Colonic mucosa (tissue), 4 donors: Measurements from ENCODE around the gene CROCC2. TPM values are rescaled to one million over a fixed set of nuclear protein-coding genes. Genes with fewer than 3 reads are reported as not detected.

ENCODE experiments used
- DNase-seq: peaks from one replicate; pipeline ENCODE4 v3.0.0-alpha.2; 2020
- H3K27ac ChIP-seq: fragments of 200-600 bp; one replicate; pipeline ENCODE4 v1.8.0; 2021
- H3K27me3 ChIP-seq: fragments of 200-600 bp; one replicate; pipeline ENCODE4 v1.8.0; 2021
- H3K36me3 ChIP-seq: fragments of 200-600 bp; one replicate; pipeline ENCODE4 v1.8.0; 2021
- H3K4me1 ChIP-seq: fragments of 200-600 bp; one replicate; pipeline ENCODE4 v1.8.0; 2021; ENCODE audit warnings: mild to moderate bottlenecking
- H3K4me3 ChIP-seq: fragments of 200-600 bp; one replicate; pipeline ENCODE4 v1.8.0; 2021
- H3K9ac ChIP-seq, 2 donors: one replicate each; pipeline ENCODE4 v1.7.0; 2013; ENCODE audit warnings: control low read depth in 2 of 2, low read depth in 2 of 2, low read length in 2 of 2
- H3K9me3 ChIP-seq: fragments of 200-600 bp; one replicate; pipeline ENCODE4 v1.8.0; 2021
- intact Hi-C: fragments of 100-400 bp; cut with DNase I; formaldehyde crosslinking; loops from one replicate; pipeline ENCODE4 v1.14.1; 2022
- total RNA-seq, 2 donors: library from RNA; stranded (reverse); fragmentation: NEBNext Ultra II Directional in 1 of 2; extraction: Animal tissue kit (Norgen Biotek cat#: 25700) in 1 of 2; gene quantifications; one replicate each; pipeline ENCODE4 v1.2.1, GENCODE V29; 2021
- TF ChIP-seq, protein P1 (sequence below): fragments of 200-600 bp; IDR thresholded peaks from one replicate; pipeline ENCODE4 v1.8.0; 2022; ENCODE audit warnings: antibody characterized with exemption, mild to moderate bottlenecking
- donor health status: healthy.
- donor health status: DM: no; HTN: no; CAD: no.
- donor health status: DM: no; HTN: no; CAD: no.

Gene CROCC2
- total RNA-seq, 2 donors from 2014 or later = 0.05 TPM; not detected in 1

DNA sequence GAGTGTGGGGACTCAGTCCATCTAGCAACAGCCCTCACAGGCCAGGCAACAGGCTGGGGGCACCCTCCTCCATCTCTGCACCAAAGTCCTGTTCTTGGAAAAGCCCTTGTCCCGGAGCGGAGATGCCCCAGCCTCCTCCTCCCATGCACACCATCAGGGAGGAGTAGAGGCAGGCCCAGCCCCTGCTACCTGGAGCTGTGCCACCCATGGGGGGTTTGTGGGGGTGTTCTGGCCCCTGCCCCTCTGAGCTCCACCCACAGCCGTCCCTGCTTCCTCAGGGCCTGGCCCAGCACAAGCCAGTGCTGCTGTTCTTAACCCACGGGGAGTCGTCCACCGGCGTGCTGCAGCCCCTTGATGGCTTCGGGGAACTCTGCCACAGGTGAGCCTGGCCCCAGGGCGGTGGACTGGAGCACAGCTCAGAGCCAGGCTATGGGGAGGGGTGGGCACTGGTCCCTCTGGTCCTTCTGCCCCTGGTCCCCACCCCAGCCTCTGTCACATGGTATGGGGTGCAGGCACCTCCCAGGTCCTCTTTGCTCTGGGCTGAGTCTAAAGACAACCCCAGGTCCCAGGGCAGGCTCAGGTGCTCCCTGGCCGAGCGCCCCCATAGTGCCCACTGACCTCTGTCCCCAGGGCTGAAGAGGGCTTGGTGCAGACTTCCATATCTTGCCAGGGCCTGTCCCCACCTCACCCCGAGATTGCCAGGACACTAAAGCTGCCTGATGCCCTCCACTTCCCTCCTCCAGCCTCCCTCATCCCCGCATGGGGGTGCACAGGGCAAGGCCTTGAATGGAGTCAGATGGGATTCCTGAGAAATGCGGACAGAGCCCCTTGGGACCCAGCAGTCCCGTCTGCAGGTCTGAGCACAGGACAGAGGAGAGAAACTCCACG lies 34.8 kb upstream of the CROCC2 start:
- intact Hi-C loops = no loop called here
- H3K36me3 ChIP-seq = no peaks in the 10 kb centered on the region
- no peaks in the 10 kb centered on the region for H3K9me3 ChIP-seq
- H3K27ac ChIP-seq = no peak overlapping the region
- TF ChIP-seq, protein P1, sequence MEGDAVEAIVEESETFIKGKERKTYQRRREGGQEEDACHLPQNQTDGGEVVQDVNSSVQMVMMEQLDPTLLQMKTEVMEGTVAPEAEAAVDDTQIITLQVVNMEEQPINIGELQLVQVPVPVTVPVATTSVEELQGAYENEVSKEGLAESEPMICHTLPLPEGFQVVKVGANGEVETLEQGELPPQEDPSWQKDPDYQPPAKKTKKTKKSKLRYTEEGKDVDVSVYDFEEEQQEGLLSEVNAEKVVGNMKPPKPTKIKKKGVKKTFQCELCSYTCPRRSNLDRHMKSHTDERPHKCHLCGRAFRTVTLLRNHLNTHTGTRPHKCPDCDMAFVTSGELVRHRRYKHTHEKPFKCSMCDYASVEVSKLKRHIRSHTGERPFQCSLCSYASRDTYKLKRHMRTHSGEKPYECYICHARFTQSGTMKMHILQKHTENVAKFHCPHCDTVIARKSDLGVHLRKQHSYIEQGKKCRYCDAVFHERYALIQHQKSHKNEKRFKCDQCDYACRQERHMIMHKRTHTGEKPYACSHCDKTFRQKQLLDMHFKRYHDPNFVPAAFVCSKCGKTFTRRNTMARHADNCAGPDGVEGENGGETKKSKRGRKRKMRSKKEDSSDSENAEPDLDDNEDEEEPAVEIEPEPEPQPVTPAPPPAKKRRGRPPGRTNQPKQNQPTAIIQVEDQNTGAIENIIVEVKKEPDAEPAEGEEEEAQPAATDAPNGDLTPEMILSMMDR = no peak
- peaks cover 13% of the 10 kb centered on the region for H3K4me1 ChIP-seq
- no peak overlapping the region for H3K4me3 ChIP-seq
- no peak overlapping the region for H3K9ac ChIP-seq
- H3K27me3 ChIP-seq = no peaks in the 10 kb centered on the region
- no peak for DNase-seq

DNA sequence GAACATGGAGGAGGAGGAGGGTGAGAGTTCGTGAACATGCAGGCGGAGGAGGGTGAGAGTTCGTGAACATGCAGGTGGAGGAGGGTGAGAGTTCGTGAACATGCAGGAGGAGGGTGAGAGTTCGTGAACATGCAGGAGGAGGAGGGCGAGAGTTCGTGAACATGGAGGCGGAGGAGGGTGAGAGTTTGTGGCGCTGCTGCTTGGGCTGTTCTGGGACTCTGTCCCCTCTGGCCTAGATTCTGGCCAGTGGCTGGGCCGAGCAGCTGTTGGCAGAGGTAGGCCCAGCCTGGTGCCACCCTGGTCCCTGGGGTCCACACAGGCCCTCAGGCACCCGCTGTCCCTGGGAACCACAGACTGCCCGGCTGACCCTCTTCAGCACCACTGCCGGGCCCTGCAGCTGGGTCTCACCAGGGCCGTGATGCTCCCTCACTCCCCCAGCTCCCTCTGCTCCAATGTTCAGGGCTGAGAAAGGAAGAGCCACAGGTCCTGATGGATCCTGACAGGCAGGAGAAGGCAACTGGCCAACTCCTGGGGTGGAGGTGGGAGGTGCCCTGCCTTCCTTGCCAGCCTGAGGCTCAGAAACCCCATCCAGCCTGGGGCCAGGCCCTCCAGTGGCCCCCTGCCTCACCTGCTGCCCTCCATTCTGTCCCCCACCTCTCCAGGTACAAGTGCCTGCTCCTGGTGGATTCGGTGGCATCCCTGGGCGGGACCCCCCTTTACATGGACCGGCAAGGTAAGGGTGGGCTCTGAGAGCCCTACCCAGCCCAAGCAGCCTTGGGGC lies 33.6 kb upstream of the CROCC2 start:
- no peak overlapping the region for H3K27ac ChIP-seq
- no peak for DNase-seq
- no peak overlapping the region for H3K9ac ChIP-seq
- TF ChIP-seq, protein P1 = no peak
- H3K9me3 ChIP-seq = no peaks in the 10 kb centered on the region
- intact Hi-C loops = no loop called here
- no peaks in the 10 kb centered on the region for H3K27me3 ChIP-seq
- H3K4me3 ChIP-seq = no peak overlapping the region
- H3K36me3 ChIP-seq = no peaks in the 10 kb centered on the region
- H3K4me1 ChIP-seq = peaks cover 19% of the 10 kb centered on the region

DNA sequence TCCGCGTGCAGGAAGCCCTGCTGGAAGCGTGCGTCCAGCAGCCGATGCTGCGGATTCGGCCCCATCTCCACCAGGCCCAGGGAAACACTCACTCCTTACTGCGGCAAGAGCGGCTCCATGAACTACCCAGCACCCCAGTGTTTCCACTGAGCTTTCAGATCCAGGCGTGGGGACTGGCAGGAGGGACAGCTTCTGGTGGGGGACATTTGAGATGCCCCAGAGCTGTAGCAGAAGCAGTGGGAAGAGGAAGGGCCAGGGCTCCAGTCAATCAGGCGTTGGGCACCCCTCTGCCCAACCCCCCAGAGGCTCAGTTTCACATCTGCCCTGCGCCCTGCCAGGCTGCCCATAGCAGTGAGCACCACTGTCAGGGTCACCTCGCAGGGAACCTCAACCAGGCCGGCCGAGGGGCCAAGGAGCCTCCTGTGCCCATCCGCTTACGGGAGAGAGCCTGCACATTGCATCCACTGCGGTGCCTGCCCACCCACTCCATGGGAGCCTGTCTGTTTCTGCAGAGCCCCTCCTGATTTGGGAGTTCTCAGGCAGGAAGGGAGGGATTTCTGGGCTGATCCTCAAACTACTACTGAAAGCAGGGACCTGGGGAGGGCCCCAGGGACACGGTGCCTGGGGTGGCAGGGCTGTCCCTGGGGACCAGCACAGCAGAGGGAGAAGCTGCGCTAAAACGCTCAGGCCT lies 32.9 kb upstream of the CROCC2 start:
- intact Hi-C loops = no loop called here
- no peaks in the 10 kb centered on the region for H3K36me3 ChIP-seq
- no peaks in the 10 kb centered on the region for H3K9me3 ChIP-seq
- H3K27ac ChIP-seq = no peak overlapping the region
- no peaks in the 10 kb centered on the region for H3K27me3 ChIP-seq
- TF ChIP-seq, protein P1 = no peak
- H3K4me1 ChIP-seq = peaks cover 19% of the 10 kb centered on the region
- H3K9ac ChIP-seq = peak overlapping the region in 1 of 2 donors; percentile 34
- no peak for DNase-seq
- H3K4me3 ChIP-seq = no peak overlapping the region

DNA sequence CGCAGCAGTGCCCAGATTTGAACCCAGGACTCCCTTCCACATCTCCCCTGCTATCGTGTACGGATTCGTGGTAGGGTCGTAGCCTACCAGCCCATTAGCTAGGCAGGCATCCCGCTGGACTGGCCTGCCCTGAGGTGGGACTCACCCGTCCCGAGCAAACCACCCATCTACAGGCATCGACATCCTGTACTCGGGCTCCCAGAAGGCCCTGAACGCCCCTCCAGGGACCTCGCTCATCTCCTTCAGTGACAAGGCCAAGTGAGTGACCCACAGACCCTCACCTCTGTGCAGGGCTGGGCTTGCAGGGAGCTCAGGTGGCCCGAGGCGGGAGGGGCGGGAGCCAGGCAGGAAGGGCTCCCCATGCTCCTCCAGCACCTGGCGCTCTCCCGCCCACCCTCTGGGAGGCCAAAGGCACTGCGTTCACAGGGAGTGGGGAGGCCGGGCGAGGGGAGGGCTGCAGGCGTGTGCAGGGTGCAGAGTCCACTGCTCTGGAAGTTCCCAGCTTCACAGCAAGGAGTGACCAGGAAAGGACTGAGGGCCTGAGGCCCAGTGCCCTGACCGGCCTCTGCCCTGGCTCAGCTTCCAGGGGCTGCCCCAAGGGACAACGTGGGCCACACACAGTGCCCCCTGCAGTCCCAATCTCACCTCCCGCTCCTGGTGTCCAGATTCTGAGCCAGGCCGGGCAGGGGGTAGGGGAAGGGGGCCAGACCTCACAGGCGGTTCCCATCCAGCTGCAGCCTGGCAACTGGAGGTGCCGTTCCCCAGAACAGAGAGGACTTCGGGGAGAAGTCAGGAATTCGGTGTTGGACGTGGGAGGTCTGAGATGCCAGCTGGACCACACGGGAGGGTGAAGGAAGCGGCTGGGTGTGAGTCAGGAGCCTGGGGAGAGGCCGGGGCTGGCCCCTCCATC lies 32.1 kb upstream of the CROCC2 start:
- TF ChIP-seq, protein P1 = no peak
- Histone ChIP-seq H3K36me3 (no peaks in the 10 kb centered on the region), H3K27ac (no peak overlapping the region), H3K9ac (peak overlapping the region in 1 of 2 donors; percentile 34), H3K9me3 (no peaks in the 10 kb centered on the region), H3K4me1 (peaks cover 16% of the 10 kb centered on the region), H3K4me3 (no peak overlapping the region), H3K27me3 (no peaks in the 10 kb centered on the region)
- intact Hi-C loops = no loop called here
- peak; percentile 71 for DNase-seq
